HEK293 (cell line): ENCODE results near the gene CCDC201.

ENCODE experiments used
- CTCF ChIA-PET: fragments of 350-600 bp; formaldehyde crosslinking; extraction: SDS; loops from one replicate; lab custom pipeline; 2021; ENCODE audit warnings: antibody characterized with exemption; lab: Yijun Ruan, JAX
- POLR2A ChIA-PET: fragments of 300-600 bp; formaldehyde crosslinking; extraction: SDS; loops from one replicate; lab custom pipeline; 2020; ENCODE audit warnings: antibody characterized with exemption, inconsistent platforms; lab: Yijun Ruan, JAX
- H3K27ac ChIP-seq: fragments of 200-500 bp; sonication (Bioruptor generic); 2 replicates; pipeline ENCODE4 v1.5.1; 2014; ENCODE audit warnings: low read depth, low read length, control low read depth, inconsistent platforms; ENCODE audit errors: extremely low read depth
- H3K36me3 ChIP-seq, 2 experiments: fragments of 200-500 bp in 1 of 2; sonication (Bioruptor generic) in 1 of 2; 1 replicate in 1 of 2; 2 replicates in 1 of 2; pipeline ENCODE4 v1.5.1; 2014 to 2017; ENCODE audit warnings: inconsistent platforms in 2 of 2, low read length in 2 of 2; ENCODE audit not compliant: control insufficient read depth in 2 of 2, insufficient read depth in 1 of 2
- H3K4me1 ChIP-seq: fragments of 200-500 bp; sonication (Bioruptor generic); 2 replicates; pipeline ENCODE4 v1.5.1; 2014; ENCODE audit warnings: mild to moderate bottlenecking, low read length, inconsistent platforms; ENCODE audit not compliant: control insufficient read depth, insufficient read depth
- H3K4me3 ChIP-seq: 2 replicates; pipeline ENCODE4 v1.5.1; 2011; ENCODE audit warnings: low read depth, mild to moderate bottlenecking, control low read depth, low read length, moderate library complexity
- H3K9me3 ChIP-seq: fragments of 200-500 bp; sonication (Bioruptor generic); 2 replicates; pipeline ENCODE4 v1.5.1; 2014; ENCODE audit warnings: low read depth, low read length, inconsistent platforms; ENCODE audit not compliant: control insufficient read depth, insufficient read depth
- GLIS2 ChIP-seq: fragments of 450-650 bp; formaldehyde crosslinking; IDR thresholded peaks from 2 replicates; pipeline ENCODE4 v1.5.1; 2016; ENCODE audit warnings: missing biosample characterization, missing genetic modification characterization
- OSR2 ChIP-seq: fragments of 450-650 bp; formaldehyde crosslinking; IDR thresholded peaks from 2 replicates; pipeline ENCODE4 v1.5.1; 2016; ENCODE audit warnings: missing biosample characterization, missing genetic modification characterization
- RBAK ChIP-seq: fragments of 450-650 bp; formaldehyde crosslinking; IDR thresholded peaks from 2 replicates; pipeline ENCODE4 v1.5.1; 2016; ENCODE audit warnings: missing biosample characterization, missing genetic modification characterization
- REPIN1 ChIP-seq: fragments of 450-650 bp; formaldehyde crosslinking; IDR thresholded peaks from 2 replicates; pipeline ENCODE4 v1.5.1; 2017; ENCODE audit warnings: missing biosample characterization, missing genetic modification characterization, low read depth
- SCRT1 ChIP-seq: fragments of 450-650 bp; formaldehyde crosslinking; IDR thresholded peaks from 2 replicates; pipeline ENCODE4 v1.5.1; 2016; ENCODE audit warnings: missing biosample characterization, missing genetic modification characterization, borderline replicate concordance
- TCF7L2 ChIP-seq: IDR thresholded peaks from 2 replicates; pipeline ENCODE4 v1.6.1; 2011; ENCODE audit warnings: low read depth, mild to moderate bottlenecking, inconsistent platforms, low read length, moderate library complexity, borderline replicate concordance
- ZBTB7A ChIP-seq: fragments of 450-650 bp; formaldehyde crosslinking; IDR thresholded peaks from 2 replicates; pipeline ENCODE4 v1.5.1; 2016; ENCODE audit warnings: low read depth, missing biosample characterization, missing genetic modification characterization
- ZNF416 ChIP-seq: fragments of 450-650 bp; formaldehyde crosslinking; IDR thresholded peaks from 2 replicates; pipeline ENCODE4 v1.5.1; 2016; ENCODE audit warnings: missing biosample characterization, missing genetic modification characterization
- ZNF510 ChIP-seq: fragments of 450-650 bp; formaldehyde crosslinking; IDR thresholded peaks from 2 replicates; pipeline ENCODE4 v1.5.1; 2018; ENCODE audit warnings: mild to moderate bottlenecking, missing genetic modification characterization, missing biosample characterization; ENCODE audit not compliant: insufficient replicate concordance
- ZNF514 ChIP-seq: fragments of 450-650 bp; formaldehyde crosslinking; IDR thresholded peaks from 2 replicates; pipeline ENCODE4 v1.5.1; 2016; ENCODE audit warnings: missing biosample characterization, missing genetic modification characterization
- ZNF585B ChIP-seq: fragments of 450-650 bp; formaldehyde crosslinking; IDR thresholded peaks from 2 replicates; pipeline ENCODE4 v1.5.1; 2016; ENCODE audit warnings: missing biosample characterization, missing genetic modification characterization
- ZNF629 ChIP-seq: fragments of 450-650 bp; formaldehyde crosslinking; IDR thresholded peaks from 2 replicates; pipeline ENCODE4 v1.5.1; 2017; ENCODE audit warnings: missing biosample characterization, missing genetic modification characterization
- ZNF701 ChIP-seq: fragments of 450-650 bp; formaldehyde crosslinking; IDR thresholded peaks from 2 replicates; pipeline ENCODE4 v1.5.1; 2016; ENCODE audit warnings: missing biosample characterization, missing genetic modification characterization
- ZXDB ChIP-seq: fragments of 450-650 bp; formaldehyde crosslinking; IDR thresholded peaks from 2 replicates; pipeline ENCODE4 v1.5.1; 2016; ENCODE audit warnings: missing biosample characterization, missing genetic modification characterization
- TF ChIP-seq, protein P1 (sequence below): fragments of 450-650 bp; IDR thresholded peaks from 2 replicates; pipeline ENCODE4 v1.5.1; 2018; ENCODE audit warnings: missing biosample characterization, missing genetic modification characterization
- TF ChIP-seq, protein P2 (sequence below): fragments of 450-650 bp; formaldehyde crosslinking; conservative IDR thresholded peaks from 2 replicates; pipeline ENCODE4 v1.5.1; 2016; ENCODE audit warnings: low read depth, missing biosample characterization, missing genetic modification characterization
- TF ChIP-seq, protein P3 (sequence below): fragments of 450-650 bp; formaldehyde crosslinking; IDR thresholded peaks from 2 replicates; pipeline ENCODE4 v1.5.1; 2016; ENCODE audit warnings: missing biosample characterization, missing genetic modification characterization
- TF ChIP-seq, protein P4 (sequence below): fragments of 450-650 bp; formaldehyde crosslinking; IDR thresholded peaks from 2 replicates; pipeline ENCODE4 v1.5.1; 2016; ENCODE audit warnings: missing biosample characterization, missing genetic modification characterization
- TF ChIP-seq, protein P5 (sequence below): fragments of 450-650 bp; formaldehyde crosslinking; IDR thresholded peaks from 2 replicates; pipeline ENCODE4 v1.5.1; 2016; ENCODE audit warnings: missing biosample characterization, missing genetic modification characterization, borderline replicate concordance

Gene CCDC201

DNA sequence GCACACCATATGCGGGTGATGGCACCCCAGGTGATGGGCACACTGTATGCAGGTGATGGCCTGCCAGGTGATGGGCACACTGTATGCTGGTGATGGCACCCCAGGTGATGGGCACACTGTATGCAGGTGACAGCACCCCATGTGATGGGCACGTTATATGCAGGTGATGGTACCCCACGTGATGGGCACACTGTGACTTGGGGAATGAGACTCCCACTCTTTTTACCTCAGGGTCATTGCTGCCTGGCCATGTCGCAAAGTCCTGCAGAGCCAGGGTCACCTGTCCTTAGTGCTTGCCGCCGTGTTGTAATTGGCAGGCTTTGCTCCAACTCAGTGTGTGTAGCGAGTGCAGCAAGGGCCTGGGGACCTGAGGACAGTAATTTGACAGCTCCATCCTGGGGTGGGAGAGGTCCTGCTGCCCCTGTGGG lies 7.6 kb upstream of the CCDC201 start (continued):
- TF ChIP-seq, protein P1, sequence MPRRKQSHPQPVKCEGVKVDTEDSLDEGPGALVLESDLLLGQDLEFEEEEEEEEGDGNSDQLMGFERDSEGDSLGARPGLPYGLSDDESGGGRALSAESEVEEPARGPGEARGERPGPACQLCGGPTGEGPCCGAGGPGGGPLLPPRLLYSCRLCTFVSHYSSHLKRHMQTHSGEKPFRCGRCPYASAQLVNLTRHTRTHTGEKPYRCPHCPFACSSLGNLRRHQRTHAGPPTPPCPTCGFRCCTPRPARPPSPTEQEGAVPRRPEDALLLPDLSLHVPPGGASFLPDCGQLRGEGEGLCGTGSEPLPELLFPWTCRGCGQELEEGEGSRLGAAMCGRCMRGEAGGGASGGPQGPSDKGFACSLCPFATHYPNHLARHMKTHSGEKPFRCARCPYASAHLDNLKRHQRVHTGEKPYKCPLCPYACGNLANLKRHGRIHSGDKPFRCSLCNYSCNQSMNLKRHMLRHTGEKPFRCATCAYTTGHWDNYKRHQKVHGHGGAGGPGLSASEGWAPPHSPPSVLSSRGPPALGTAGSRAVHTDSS (tag by site-specific recombination) = no peak
- TF ChIP-seq REPIN1 (no peak), RBAK (no peak), SCRT1 (no peak)
- TF ChIP-seq, protein P2, sequence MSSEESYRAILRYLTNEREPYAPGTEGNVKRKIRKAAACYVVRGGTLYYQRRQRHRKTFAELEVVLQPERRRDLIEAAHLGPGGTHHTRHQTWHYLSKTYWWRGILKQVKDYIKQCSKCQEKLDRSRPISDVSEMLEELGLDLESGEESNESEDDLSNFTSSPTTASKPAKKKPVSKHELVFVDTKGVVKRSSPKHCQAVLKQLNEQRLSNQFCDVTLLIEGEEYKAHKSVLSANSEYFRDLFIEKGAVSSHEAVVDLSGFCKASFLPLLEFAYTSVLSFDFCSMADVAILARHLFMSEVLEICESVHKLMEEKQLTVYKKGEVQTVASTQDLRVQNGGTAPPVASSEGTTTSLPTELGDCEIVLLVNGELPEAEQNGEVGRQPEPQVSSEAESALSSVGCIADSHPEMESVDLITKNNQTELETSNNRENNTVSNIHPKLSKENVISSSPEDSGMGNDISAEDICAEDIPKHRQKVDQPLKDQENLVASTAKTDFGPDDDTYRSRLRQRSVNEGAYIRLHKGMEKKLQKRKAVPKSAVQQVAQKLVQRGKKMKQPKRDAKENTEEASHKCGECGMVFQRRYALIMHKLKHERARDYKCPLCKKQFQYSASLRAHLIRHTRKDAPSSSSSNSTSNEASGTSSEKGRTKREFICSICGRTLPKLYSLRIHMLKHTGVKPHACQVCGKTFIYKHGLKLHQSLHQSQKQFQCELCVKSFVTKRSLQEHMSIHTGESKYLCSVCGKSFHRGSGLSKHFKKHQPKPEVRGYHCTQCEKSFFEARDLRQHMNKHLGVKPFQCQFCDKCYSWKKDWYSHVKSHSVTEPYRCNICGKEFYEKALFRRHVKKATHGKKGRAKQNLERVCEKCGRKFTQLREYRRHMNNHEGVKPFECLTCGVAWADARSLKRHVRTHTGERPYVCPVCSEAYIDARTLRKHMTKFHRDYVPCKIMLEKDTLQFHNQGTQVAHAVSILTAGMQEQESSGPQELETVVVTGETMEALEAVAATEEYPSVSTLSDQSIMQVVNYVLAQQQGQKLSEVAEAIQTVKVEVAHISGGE = no peak
- TF ChIP-seq, protein P3, sequence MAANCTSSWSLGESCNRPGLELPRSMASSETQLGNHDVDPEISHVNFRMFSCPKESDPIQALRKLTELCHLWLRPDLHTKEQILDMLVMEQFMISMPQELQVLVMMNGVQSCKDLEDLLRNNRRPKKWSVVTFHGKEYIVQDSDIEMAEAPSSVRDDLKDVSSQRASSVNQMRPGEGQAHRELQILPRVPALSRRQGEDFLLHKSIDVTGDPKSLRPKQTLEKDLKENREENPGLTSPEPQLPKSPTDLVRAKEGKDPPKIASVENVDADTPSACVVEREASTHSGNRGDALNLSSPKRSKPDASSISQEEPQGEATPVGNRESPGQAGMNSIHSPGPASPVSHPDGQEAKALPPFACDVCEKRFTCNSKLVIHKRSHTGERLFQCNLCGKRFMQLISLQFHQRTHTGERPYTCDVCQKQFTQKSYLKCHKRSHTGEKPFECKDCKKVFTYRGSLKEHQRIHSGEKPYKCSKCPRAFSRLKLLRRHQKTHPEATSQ (tag by site-specific recombination) = no peak

DNA sequence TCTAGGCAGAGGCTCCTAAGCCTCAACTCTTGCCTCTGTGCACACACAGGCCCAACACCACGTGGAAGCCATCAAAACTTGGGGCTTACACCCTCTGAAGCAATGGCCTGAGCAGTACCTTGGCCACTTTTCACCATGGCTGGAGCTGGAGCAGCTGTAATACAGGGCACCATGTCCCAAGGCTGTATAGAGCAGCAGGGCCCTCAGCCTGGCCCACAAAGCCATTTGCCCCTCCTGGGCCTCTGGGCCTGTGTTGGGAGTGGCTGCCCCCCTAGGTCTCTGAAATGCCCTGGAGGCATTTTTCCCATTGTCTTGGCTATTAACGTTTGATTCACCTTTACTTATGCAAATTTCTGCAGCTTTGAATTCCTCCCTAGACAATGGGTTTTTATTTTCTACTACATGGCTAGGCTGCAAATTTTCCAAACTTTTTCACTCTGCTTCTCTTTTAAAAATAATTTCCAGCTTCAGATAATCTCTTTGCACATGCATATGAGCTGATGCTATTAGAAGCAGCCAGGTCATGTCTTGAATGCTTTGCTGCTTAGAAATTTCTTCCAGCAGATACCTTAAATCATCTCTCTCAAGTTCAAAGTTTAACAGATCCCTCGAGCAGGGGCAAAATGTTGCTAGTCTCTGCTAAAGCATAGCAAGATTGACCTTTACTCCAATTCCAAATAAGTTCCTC lies 5.7 kb upstream of the CCDC201 start:
- TF ChIP-seq ZNF701 (tag by site-specific recombination) (no peak), TCF7L2 (no peak), ZNF585B (tag by site-specific recombination) (peak; percentile 64)
- TF ChIP-seq, all 188 proteins: peak for 1
- CTCF ChIA-PET = no interaction called here
- POLR2A ChIA-PET = no interaction called here

DNA sequence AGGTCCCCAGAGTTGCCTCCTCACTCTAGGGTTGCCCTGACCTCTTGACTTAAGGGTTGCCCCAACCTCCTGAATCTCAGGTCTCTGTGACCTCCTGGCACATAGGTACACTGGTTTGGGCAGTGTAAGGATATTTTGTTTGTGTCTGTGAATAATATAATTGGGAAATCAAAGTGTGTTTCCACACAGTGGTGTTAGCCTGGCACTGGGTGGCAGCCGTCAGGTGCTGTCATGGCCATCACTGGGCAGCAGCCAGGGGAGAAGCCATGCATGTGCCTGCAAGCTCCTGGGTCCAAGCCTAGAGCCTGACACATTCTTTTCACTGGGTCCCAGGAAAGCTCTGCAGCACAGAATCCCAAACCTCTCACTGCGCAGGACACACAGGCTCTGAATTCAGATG lies 3.6 kb upstream of the CCDC201 start:
- POLR2A ChIA-PET = no interaction called here
- no peak overlapping the region for H3K27ac ChIP-seq
- no peaks in the 10 kb centered on the region for H3K4me1 ChIP-seq
- TF ChIP-seq ZNF416 = no peak
- TF ChIP-seq GLIS2 (tag by site-specific recombination) = no peak
- TF ChIP-seq ZBTB7A (tag by site-specific recombination) = no peak
- TF ChIP-seq ZNF629 (tag by site-specific recombination) = no peak
- TF ChIP-seq ZXDB = no peak
- TF ChIP-seq, protein P4, sequence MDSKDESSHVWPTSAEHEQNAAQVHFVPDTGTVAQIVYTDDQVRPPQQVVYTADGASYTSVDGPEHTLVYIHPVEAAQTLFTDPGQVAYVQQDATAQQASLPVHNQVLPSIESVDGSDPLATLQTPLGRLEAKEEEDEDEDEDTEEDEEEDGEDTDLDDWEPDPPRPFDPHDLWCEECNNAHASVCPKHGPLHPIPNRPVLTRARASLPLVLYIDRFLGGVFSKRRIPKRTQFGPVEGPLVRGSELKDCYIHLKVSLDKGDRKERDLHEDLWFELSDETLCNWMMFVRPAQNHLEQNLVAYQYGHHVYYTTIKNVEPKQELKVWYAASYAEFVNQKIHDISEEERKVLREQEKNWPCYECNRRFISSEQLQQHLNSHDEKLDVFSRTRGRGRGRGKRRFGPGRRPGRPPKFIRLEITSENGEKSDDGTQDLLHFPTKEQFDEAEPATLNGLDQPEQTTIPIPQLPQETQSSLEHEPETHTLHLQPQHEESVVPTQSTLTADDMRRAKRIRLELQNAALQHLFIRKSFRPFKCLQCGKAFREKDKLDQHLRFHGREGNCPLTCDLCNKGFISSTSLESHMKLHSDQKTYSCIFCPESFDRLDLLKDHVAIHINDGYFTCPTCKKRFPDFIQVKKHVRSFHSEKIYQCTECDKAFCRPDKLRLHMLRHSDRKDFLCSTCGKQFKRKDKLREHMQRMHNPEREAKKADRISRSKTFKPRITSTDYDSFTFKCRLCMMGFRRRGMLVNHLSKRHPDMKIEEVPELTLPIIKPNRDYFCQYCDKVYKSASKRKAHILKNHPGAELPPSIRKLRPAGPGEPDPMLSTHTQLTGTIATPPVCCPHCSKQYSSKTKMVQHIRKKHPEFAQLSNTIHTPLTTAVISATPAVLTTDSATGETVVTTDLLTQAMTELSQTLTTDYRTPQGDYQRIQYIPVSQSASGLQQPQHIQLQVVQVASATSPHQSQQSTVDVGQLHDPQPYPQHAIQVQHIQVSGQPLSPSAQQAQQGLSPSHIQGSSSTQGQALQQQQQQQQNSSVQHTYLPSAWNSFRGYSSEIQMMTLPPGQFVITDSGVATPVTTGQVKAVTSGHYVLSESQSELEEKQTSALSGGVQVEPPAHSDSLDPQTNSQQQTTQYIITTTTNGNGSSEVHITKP (tag by site-specific recombination) = no peak
- no peak for TF ChIP-seq ZNF510 (tag by site-specific recombination)
- TF ChIP-seq OSR2 = no peak
- TF ChIP-seq ZNF514 (tag by site-specific recombination) = no peak
- TF ChIP-seq, protein P5, sequence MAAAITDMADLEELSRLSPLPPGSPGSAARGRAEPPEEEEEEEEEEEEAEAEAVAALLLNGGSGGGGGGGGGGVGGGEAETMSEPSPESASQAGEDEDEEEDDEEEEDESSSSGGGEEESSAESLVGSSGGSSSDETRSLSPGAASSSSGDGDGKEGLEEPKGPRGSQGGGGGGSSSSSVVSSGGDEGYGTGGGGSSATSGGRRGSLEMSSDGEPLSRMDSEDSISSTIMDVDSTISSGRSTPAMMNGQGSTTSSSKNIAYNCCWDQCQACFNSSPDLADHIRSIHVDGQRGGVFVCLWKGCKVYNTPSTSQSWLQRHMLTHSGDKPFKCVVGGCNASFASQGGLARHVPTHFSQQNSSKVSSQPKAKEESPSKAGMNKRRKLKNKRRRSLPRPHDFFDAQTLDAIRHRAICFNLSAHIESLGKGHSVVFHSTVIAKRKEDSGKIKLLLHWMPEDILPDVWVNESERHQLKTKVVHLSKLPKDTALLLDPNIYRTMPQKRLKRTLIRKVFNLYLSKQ (tag by site-specific recombination) = no peak
- H3K36me3 ChIP-seq = no peaks in the 10 kb centered on the region
- no peaks in the 10 kb centered on the region for H3K9me3 ChIP-seq
- CTCF ChIA-PET = no interaction called here
- no peak overlapping the region for H3K4me3 ChIP-seq

More for the DNA sequence above, 5.7 kb upstream of the CCDC201 start:
- H3K4me1 ChIP-seq = no peaks in the 10 kb centered on the region
- H3K27ac ChIP-seq = no peak overlapping the region
- no peaks in the 10 kb centered on the region for H3K36me3 ChIP-seq
- H3K4me3 ChIP-seq = no peak overlapping the region
- H3K9me3 ChIP-seq = no peaks in the 10 kb centered on the region
